Right atrium auricular region (tissue), 2 donors: ENCODE data around the gene SIGLEC10. TPM values are rescaled to one million over a fixed set of nuclear protein-coding genes. Genes with fewer than 3 reads are reported as not detected.
A peak's percentile ranks its signal among the peaks of the same experiment; 100 is the strongest.

Experiments used
- DNase-seq: peaks from one replicate; pipeline ENCODE4 v3.0.0-alpha.2; 2019; ENCODE audit warnings: low spot score
- H3K27ac ChIP-seq, 2 donors: fragments of 200-600 bp; sonication (generic); 1 replicate in 1 of 2; 2 replicates in 1 of 2; pipeline ENCODE4 v1.5.1; 2016 to 2019
- H3K27me3 ChIP-seq, 2 donors: fragments of 200-600 bp; sonication (generic); one replicate each; pipeline versions ENCODE4 v1.5.1 to v1.6.0; 2017 to 2019
- H3K36me3 ChIP-seq: fragments of 200-600 bp; sonication (generic); one replicate; pipeline ENCODE4 v1.5.1; 2016
- H3K4me1 ChIP-seq, 2 donors: fragments of 200-600 bp; sonication (generic); one replicate each; pipeline versions ENCODE4 v1.5.1 to v1.6.0; 2017 to 2019
- H3K4me3 ChIP-seq, 2 donors: fragments of 200-600 bp; sonication (generic); 1 replicate in 1 of 2; 2 replicates in 1 of 2; pipeline ENCODE4 v1.5.1; 2017 to 2019; ENCODE audit warnings: mild to moderate bottlenecking in 1 of 2, moderate library complexity in 1 of 2
- H3K9me3 ChIP-seq, 2 donors: fragments of 200-600 bp; sonication (generic); one replicate each; pipeline ENCODE4 v1.5.1; 2019
- CTCF ChIP-seq, 2 donors: fragments of 200-600 bp; sonication (generic); IDR thresholded peaks; one replicate each; pipeline ENCODE4 v1.5.1; 2019; ENCODE audit warnings: antibody characterized with exemption in 2 of 2
- total RNA-seq, 2 donors: library from RNA; depleted of rRNA; stranded (reverse); fragments of >200 nt; gene quantifications; one replicate each; pipeline ENCODE4 v1.1.0, GENCODE V29; 2016

Gene SIGLEC10
- total RNA-seq, 2 donors from 2014 or later = 0.22 to 7.7 TPM

GRCh38 chr19:51396175-51396574 is 21.3 kb downstream of the SIGLEC10 start:
- Histone ChIP-seq H3K9me3 (no peaks in the 10 kb centered on the region), H3K4me1 (peaks cover 0 to 11% of the 10 kb centered on the region in 2 donors), H3K36me3 (no peaks in the 10 kb centered on the region), H3K4me3 (no peak overlapping the region), H3K27ac (no peak overlapping the region), H3K27me3 (no peaks in the 10 kb centered on the region)
- DNase-seq = no peak
- no peak for TF ChIP-seq CTCF (IDR thresholded peaks at IDR 0.05)

DNA sequence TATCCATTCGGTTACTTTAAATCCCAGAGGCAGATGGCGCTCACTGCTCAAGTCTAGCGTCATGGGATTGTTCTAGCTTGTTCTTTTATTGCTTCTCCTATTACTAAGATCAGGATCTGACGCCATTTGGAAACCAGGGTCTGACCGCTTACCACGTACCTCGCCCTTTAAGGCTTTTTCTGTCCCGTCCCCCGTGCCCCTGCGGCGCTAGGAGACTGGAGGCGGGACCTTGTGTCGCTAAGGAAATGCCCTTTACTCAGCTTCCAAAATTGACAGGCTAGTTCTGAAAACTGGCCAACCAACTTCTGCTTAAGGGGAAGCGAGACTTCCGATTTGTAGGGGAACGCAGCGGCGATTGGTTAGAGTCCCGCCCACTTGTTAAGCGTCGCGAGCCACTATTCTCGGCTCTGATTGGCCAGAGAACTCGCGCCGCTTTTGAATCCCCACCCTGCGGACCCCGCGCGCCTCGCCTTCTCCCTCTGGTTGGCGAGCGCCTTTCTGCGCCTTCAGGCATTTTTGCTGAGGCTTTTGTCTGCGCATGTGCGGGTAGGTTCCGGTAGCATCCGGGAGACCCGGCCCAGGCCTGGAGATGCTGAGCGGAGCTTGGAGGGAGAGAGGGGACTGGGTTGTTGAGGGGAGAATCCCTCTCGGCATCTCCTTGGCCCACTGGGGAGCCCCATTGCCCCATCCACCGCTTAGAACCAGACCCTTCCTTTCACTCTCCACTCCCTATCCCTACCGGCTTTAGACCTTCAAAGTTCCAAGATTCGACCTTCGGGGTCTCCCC is 23.2 kb downstream of the SIGLEC10 start:
- no peak for TF ChIP-seq CTCF (IDR thresholded peaks at IDR 0.05)
- peak overlapping the region; percentile 26 to 46 for H3K4me3 ChIP-seq
- peaks cover 0 to 11% of the 10 kb centered on the region in 2 donors for H3K4me1 ChIP-seq
- DNase-seq = peak; percentile 95
- no peaks in the 10 kb centered on the region for H3K27me3 ChIP-seq
- H3K27ac ChIP-seq = peak overlapping the region; percentile 73 to 74
- H3K36me3 ChIP-seq = no peaks in the 10 kb centered on the region
- no peaks in the 10 kb centered on the region for H3K9me3 ChIP-seq

GRCh38 chr19:51392701-51393100 is 24.7 kb downstream of the SIGLEC10 start:
- no peak overlapping the region for H3K27ac ChIP-seq
- H3K36me3 ChIP-seq = no peaks in the 10 kb centered on the region
- peaks cover 0 to 11% of the 10 kb centered on the region in 2 donors for H3K4me1 ChIP-seq
- DNase-seq = no peak
- H3K4me3 ChIP-seq = no peak overlapping the region
- no peak for TF ChIP-seq CTCF (IDR thresholded peaks at IDR 0.05)
- no peaks in the 10 kb centered on the region for H3K9me3 ChIP-seq
- H3K27me3 ChIP-seq = no peaks in the 10 kb centered on the region

GRCh38 chr19:51391073-51391611 is 26.3 kb downstream of the SIGLEC10 start:
- peaks cover 0 to 11% of the 10 kb centered on the region in 2 donors for H3K4me1 ChIP-seq
- H3K9me3 ChIP-seq = no peaks in the 10 kb centered on the region
- no peak for TF ChIP-seq CTCF (IDR thresholded peaks at IDR 0.05)
- H3K4me3 ChIP-seq = no peak overlapping the region
- H3K27ac ChIP-seq = no peak overlapping the region
- no peaks in the 10 kb centered on the region for H3K27me3 ChIP-seq
- no peak for DNase-seq
- H3K36me3 ChIP-seq = no peaks in the 10 kb centered on the region

DNA sequence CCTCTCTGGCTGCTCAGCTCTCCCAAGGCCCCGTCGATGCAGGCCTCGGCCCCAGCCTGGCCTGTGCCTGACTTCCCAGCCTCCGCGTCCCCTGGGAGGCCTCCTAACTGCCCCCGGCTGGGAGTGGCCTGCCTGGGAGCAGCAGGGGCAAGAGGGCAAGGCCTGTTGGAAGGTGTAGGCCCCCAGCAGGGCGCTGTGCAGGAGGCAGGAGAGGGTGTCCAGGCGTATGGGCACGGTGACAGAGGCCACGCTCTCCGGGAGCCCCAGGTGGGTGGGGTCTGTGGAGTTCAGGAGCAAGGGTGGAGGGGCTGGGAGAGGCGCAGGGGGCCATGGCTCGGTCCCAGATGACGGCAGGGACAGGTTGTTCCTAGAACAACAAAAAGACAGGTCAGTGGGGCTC is 28.3 kb downstream of the SIGLEC10 start:
- H3K27ac ChIP-seq = no peak overlapping the region
- H3K36me3 ChIP-seq = no peaks in the 10 kb centered on the region
- H3K4me3 ChIP-seq = no peak overlapping the region
- no peaks in the 10 kb centered on the region for H3K9me3 ChIP-seq
- H3K27me3 ChIP-seq = no peaks in the 10 kb centered on the region
- TF ChIP-seq CTCF (IDR thresholded peaks at IDR 0.05) = no peak
- H3K4me1 ChIP-seq = peaks cover 0 to 4% of the 10 kb centered on the region in 2 donors
- no peak for DNase-seq
